ENCODE results near the gene MAP2K3. TPM values are rescaled to one million over a fixed set of nuclear protein-coding genes. Genes with fewer than 3 reads are reported as not detected.

The MAP2K3 gene
- total and polyA plus RNA-seq, 2 of the 8 experiments (the other 6 are each of a cell fraction or from before 2014, with no cell fraction given): 16.9 to 33.5 TPM

DNA sequence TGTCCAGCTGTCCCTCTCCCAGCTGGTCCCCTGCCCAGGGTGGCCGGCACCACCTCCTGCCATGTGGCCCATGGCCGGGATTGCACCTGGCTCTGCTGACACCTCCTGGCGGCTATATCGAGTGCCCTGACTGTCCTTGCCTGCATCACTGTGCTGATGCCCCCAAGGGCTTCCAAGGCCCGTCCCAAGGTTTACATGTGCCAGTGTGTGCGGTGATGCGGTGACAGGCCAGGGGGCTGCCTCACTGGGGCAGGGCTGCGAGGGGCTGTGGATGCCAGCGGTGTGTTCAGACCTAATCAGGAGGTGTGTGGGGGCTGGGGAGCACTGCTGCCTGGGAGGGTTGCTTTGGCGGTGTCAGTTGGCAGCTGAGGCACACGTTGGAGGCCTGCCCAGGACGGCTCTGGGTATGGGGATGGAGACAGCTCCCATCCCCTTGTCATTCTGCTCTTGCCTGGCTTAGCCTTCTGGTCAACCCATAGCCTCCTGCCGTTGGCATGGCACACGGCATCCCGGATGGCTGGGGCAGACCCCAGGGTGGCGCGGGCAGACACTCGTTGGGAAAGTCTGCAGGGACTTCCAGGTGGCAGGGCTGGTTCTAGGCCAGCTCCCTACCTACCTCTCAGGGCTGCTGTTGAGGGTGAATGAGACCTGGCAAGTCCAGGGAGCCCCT is 5.5 kb downstream of the MAP2K3 start:
- WGBS, 2 experiments (ENCODE audit: extremely low coverage in 1 of 2, insufficient coverage in 1 of 2, insufficient read length in 1 of 2, insufficient replicate concordance in 2 of 2, low coverage in 1 of 2, low lambda C conversion rate in 2 of 2, missing lambda C conversion rate in 1 of 2): 82% methylated on average over 16 of the region's 18 CpGs; no CpG with 5 or more reads in 1 of the 2 experiments
- H4K8ac ChIP-seq (ENCODE audit: extremely low read depth, insufficient read depth, low read length): no peak overlapping the region
- peaks cover 4 to 5% of the 10 kb centered on the region in 2 experiments for H4K20me1 ChIP-seq (replicated peaks in 1 of 2; ENCODE audit: control insufficient read depth in 1 of 2, insufficient read depth in 2 of 2, low read length in 2 of 2)
- H2BK20ac ChIP-seq (ENCODE audit: low read length): no peak overlapping the region
- peaks cover 22% of the 10 kb centered on the region for H3K79me1 ChIP-seq (ENCODE audit: low read depth, low read length)
- H3K23me2 ChIP-seq (ENCODE audit: low read depth, low read length): peaks cover 2% of the 10 kb centered on the region; the same call in 1 of the 2 replicates
- no peaks in the 10 kb centered on the region for H3K27me3 ChIP-seq (replicated peaks in 1 of 4; ENCODE audit: control insufficient read depth in 3 of 4, extremely low read depth in 1 of 4, insufficient read depth in 3 of 4, low read length in 3 of 4)
- H3K36me3 ChIP-seq (ENCODE audit: control insufficient read depth in 2 of 4, insufficient read depth in 4 of 4, low read length in 3 of 4): no peaks in the 10 kb centered on the region
- 0 out of 2 replicates have a peak overlapping the region, but pooled peaks have one; percentile 24 for H2BK5ac ChIP-seq (ENCODE audit: low read depth, low read length)
- no peak overlapping the region for H3K4ac ChIP-seq (replicated peaks; ENCODE audit: insufficient read length, low read depth, low read length)
- H3K56ac ChIP-seq (replicated peaks; ENCODE audit: insufficient read length, low read depth, low read length): no peak overlapping the region
- no peak overlapping the region for H2BK12ac ChIP-seq (ENCODE audit: low read depth, low read length)
- no peak overlapping the region for H2BK15ac ChIP-seq (ENCODE audit: low read length)
- no peak overlapping the region for H3K4me3 ChIP-seq (ENCODE audit: extremely low read depth in 1 of 4, insufficient read depth in 2 of 4, low read depth in 3 of 4, low read length in 4 of 4)
- no peak overlapping the region for H3K27ac ChIP-seq (ENCODE audit: low read depth, low read length)
- ChIA-PET POLR2A (ENCODE audit: partially characterized antibody) (no interaction called here), CTCF (ENCODE audit: partially characterized antibody) (interaction anchor here (0.8 to 2.1 kb wide), 5 partner anchors 7 to 246 kb away, joined by 3 to 11 read pairs (median 3); no protein-coding TSS in a partner anchor)
- no peak overlapping the region for H4K5ac ChIP-seq (ENCODE audit: insufficient read length, low read depth, low read length)
- H2BK120ac ChIP-seq (replicated peaks; ENCODE audit: low read depth, low read length): no peak overlapping the region
- H3K9ac ChIP-seq (replicated peaks in 1 of 4; ENCODE audit: extremely low read depth in 1 of 4, low read depth in 3 of 4, low read length in 3 of 4): no peak overlapping the region
- no peak for FAIRE-seq
- no peak overlapping the region for H2AK5ac ChIP-seq (ENCODE audit: low read depth, low read length)
- no peak for TF ChIP-seq TAF1 (IDR thresholded peaks at IDR 0.05; ENCODE audit: low read depth, low read length)
- peak in 1 of 2 experiments; percentile 27; a peak in 2 of 4 replicates for TF ChIP-seq RAD21 (IDR thresholded peaks at IDR 0.05 in 1 of 2, conservative IDR thresholded peaks at IDR 0.05 in 1 of 2; ENCODE audit: low read depth in 2 of 2, low read length in 2 of 2)
- peak in 1 of 3 experiments; percentile 15; a peak in 1 of 4 replicates for TF ChIP-seq CTCF (IDR thresholded peaks at IDR 0.05; ENCODE audit: control extremely low read depth in 1 of 3, insufficient read depth in 1 of 3, low read depth in 1 of 3, low read length in 3 of 3)
- peaks cover 17 to 38% of the 10 kb centered on the region in 2 experiments; a peak in 3 of 4 replicates for H3K9me3 ChIP-seq (ENCODE audit: insufficient read depth in 2 of 2, low read depth in 1 of 2, low read length in 1 of 2)
- H3K4me2 ChIP-seq (ENCODE audit: insufficient read depth in 1 of 2, low read depth in 2 of 2, low read length in 2 of 2): no peak overlapping the region
- H2AFZ ChIP-seq (ENCODE audit: low read length): no peak overlapping the region
- no peak for DNase-seq (ENCODE audit: low read depth in 1 of 2, low spot score in 2 of 2)
- no peak overlapping the region for H4K91ac ChIP-seq (replicated peaks; ENCODE audit: insufficient read length, low read length)
- H3K18ac ChIP-seq (ENCODE audit: extremely low read depth, low read length): no peak overlapping the region
- H3K4me1 ChIP-seq (replicated peaks in 1 of 4; ENCODE audit: control insufficient read depth in 3 of 4, insufficient read depth in 4 of 4, low read length in 3 of 4): peaks cover 0 to 14% (median 9%) of the 10 kb centered on the region in 4 experiments; a peak in 6 of 7 replicates
- H3K23ac ChIP-seq (ENCODE audit: insufficient read length): no peak overlapping the region
- peaks cover 0 to 35% of the 10 kb centered on the region in 2 experiments; a peak in 2 of 4 replicates for H3K79me2 ChIP-seq (ENCODE audit: control insufficient read depth in 1 of 2, insufficient read depth in 2 of 2, low read length in 2 of 2)
- H3K14ac ChIP-seq (ENCODE audit: insufficient read length): no peak overlapping the region
